Ovary (tissue), 9 donors: ENCODE results near the gene NIPA2. TPM values are rescaled to one million over a fixed set of nuclear protein-coding genes. Genes with fewer than 3 reads are reported as not detected.

Experiments
- DNase-seq, 5 donors: peaks; one replicate each; pipeline ENCODE4 v3.0.0-alpha.2; 2019 to 2020
- H3K27ac ChIP-seq, 2 donors: fragments of 200-600 bp; one replicate each; pipeline versions ENCODE4 v1.5.1 to v1.8.0; 2019 to 2022
- H3K27me3 ChIP-seq: fragments of 200-600 bp; one replicate; pipeline ENCODE4 v1.8.0; 2022
- H3K36me3 ChIP-seq: fragments of 200-600 bp; sonication (generic); one replicate; pipeline ENCODE4 v1.5.1; 2019
- H3K4me1 ChIP-seq: one replicate; pipeline ENCODE4 v1.8.1; 2013; ENCODE audit warnings: mild to moderate bottlenecking, moderate library complexity; ENCODE audit not compliant: insufficient read depth
- H3K4me3 ChIP-seq: fragments of 200-600 bp; sonication (generic); one replicate; pipeline ENCODE4 v1.5.1; 2017
- H3K9me3 ChIP-seq, 2 donors: fragments of 200-600 bp in 1 of 2; sonication (generic) in 1 of 2; one replicate each; pipeline versions ENCODE4 v1.5.1 to v1.8.1; 2013 to 2019; ENCODE audit warnings: mild to moderate bottlenecking in 1 of 2, moderate library complexity in 1 of 2
- EP300 ChIP-seq: sonication (generic); formaldehyde crosslinking; IDR thresholded peaks from one replicate; pipeline ENCODE4 v1.6.1; 2017; ENCODE audit warnings: antibody characterized with exemption
- POLR2A ChIP-seq: fragments of 450-650 bp; IDR thresholded peaks from one replicate; pipeline ENCODE4 v1.6.1; 2017; ENCODE audit warnings: antibody characterized with exemption, mild to moderate bottlenecking, moderate library complexity
- WGBS, 3 donors: extraction: QIAGEN DNeasy Blood & Tissue Kit in 1 of 3; methylation state at CpG; one replicate each; pipeline versions ENCODE4 v1.1.5 to v1.1.7; 2013 to 2017; 5-methylcytosine and 5-hydroxymethylcytosine counted together
- intact Hi-C, 4 donors: fragments of 100-400 bp; cut with DNase I; formaldehyde crosslinking; loops; one replicate each; pipeline versions ENCODE4 v1.11.0 to v1.15.1; 2022 to 2023
- polyA plus RNA-seq, 2 donors: library from polyadenylated mRNA; stranded (reverse); fragments of 200-250 nt in 1 of 2; fragments of 350-450 nt in 1 of 2; fragmentation: Illumina TruSeq in 1 of 2; extraction: RNeasy Lipid Tissue Mini Kit (QIAGEN cat#74804) in 1 of 2; gene quantifications; one replicate each; pipeline ENCODE4 v1.2.3, GENCODE V29; 2013 to 2014
- total RNA-seq, 7 donors: library from RNA; depleted of rRNA in 2 of 7; stranded (reverse); fragments of >200 nt in 2 of 7; fragmentation: NEBNext Ultra II Directional in 3 of 7; extraction: Animal tissue kit (Norgen Biotek cat#: 25700) in 3 of 7; gene quantifications; one replicate each; pipeline versions ENCODE4 v1.1.0 to v1.2.4, GENCODE V29; 2016 to 2023
- TF ChIP-seq, protein P1 (sequence below), 3 donors: fragments of 450-650 bp in 2 of 3; fragments of 200-600 bp in 1 of 3; IDR thresholded peaks; one replicate each; pipeline versions ENCODE4 v1.5.1 to v1.8.0; 2016 to 2022; ENCODE audit warnings: antibody characterized with exemption in 3 of 3, mild to moderate bottlenecking in 1 of 3
- donor health status: DM: no; HTN: no; CAD: no; lungs with moderate emphysema.
- donor health status: DM: no; HTN: no; CAD: no.
- donor health status: Bipolar disorder and iron deficiency.
- donor health status: DM: yes; HTN: yes; CAD: no.
- donor health status: DM: no; HTN: no; CAD: no.
- donor health status: DM: yes; HTN: yes; CAD: no.

The NIPA2 gene
- total and polyA plus RNA-seq, 9 donors = 13.9 to 44.4 (median 30.2) TPM

- no peak for DNase-seq
- Histone ChIP-seq H3K27me3 (no peaks in the 10 kb centered on the region), H3K36me3 (no peaks in the 10 kb centered on the region), H3K4me3 (no peak overlapping the region), H3K4me1 (no peaks in the 10 kb centered on the region), H3K27ac (no peak overlapping the region), H3K9me3 (no peaks in the 10 kb centered on the region)
- TF ChIP-seq EP300 (no peak), POLR2A (no peak)
- TF ChIP-seq, protein P1, sequence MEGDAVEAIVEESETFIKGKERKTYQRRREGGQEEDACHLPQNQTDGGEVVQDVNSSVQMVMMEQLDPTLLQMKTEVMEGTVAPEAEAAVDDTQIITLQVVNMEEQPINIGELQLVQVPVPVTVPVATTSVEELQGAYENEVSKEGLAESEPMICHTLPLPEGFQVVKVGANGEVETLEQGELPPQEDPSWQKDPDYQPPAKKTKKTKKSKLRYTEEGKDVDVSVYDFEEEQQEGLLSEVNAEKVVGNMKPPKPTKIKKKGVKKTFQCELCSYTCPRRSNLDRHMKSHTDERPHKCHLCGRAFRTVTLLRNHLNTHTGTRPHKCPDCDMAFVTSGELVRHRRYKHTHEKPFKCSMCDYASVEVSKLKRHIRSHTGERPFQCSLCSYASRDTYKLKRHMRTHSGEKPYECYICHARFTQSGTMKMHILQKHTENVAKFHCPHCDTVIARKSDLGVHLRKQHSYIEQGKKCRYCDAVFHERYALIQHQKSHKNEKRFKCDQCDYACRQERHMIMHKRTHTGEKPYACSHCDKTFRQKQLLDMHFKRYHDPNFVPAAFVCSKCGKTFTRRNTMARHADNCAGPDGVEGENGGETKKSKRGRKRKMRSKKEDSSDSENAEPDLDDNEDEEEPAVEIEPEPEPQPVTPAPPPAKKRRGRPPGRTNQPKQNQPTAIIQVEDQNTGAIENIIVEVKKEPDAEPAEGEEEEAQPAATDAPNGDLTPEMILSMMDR (IDR thresholded peaks at IDR 0.05) = no peak
- WGBS, 3 donors = 94 to 97% (median 96%) methylated on average over 18 of the region's 18 CpGs
- intact Hi-C loops = no loop called here
These were observed 79.1 kb downstream of the NIPA2 start for GRCh38 chr15:22917556-22917955.

Other genes with a start within 250 kb of the NIPA2 start
- 1 to 10 TPM; 2.4 to 5.9 (median 3.8) TPM for gene NIPA1, start 52.0 kb upstream of the NIPA2 start, total RNA-seq
- gene NIPA1, start 52.0 kb upstream of the NIPA2 start, polyA plus RNA-seq = 1 to 10 TPM; 1.2 to 4.5 TPM
- gene CYFIP1, start 141.7 kb downstream of the NIPA2 start, total RNA-seq = 10 to 100 TPM; 41.8 to 96.2 (median 87.4) TPM
- 10 to 100 TPM; 35.8 to 69.2 TPM for gene CYFIP1, start 141.7 kb downstream of the NIPA2 start, polyA plus RNA-seq
- gene TUBGCP5, start 200.9 kb downstream of the NIPA2 start, total RNA-seq = 10 to 100 TPM; 10.2 to 25.6 (median 16.4) TPM
- 10 to 100 TPM in 1 of 2 donors, 1 to 10 TPM in 1; 8.5 to 14.4 TPM for gene TUBGCP5, start 200.9 kb downstream of the NIPA2 start, polyA plus RNA-seq